Stimulated activated CD4-positive, alpha-beta T cell treated with anti-CD3 and anti-CD28 coated beads, Interleukin-4, amount 100 ng/mL, for 1 hour (primary cell): ENCODE results near the gene FPR3.
"Not testable (repeated sequence)": the region's sequence is repeated elsewhere in the genome, so short reads cannot be mapped to it uniquely, and the experiment has no call there.

Experiments used
- DNase-seq: peaks from one replicate; pipeline ENCODE4 v3.0.0-alpha.2; 2020

Gene FPR3

GRCh38 chr19:51794885-51795490 is at the start of gene FPR3:
TSS of gene FPR3 (plus strand) at chr19:51795157. CDS start at chr19:51823749, 28,592 bp downstream.
- no peak for DNase-seq

- DNase-seq, result no peak
These were observed 48.2 kb upstream of the FPR3 start for GRCh38 chr19:51746731-51747130.

GRCh38 chr19:51749979-51750378 is 45.0 kb upstream of the FPR3 start:
- DNase-seq, result no peak

GRCh38 chr19:51750400-51751094 is 44.4 kb upstream of the FPR3 start:
- no peak for DNase-seq

- no peak for DNase-seq
These were observed 43.3 kb upstream of the FPR3 start, which contains the start of gene FPR1 for GRCh38 chr19:51751655-51752054. TSS of gene FPR1 (minus strand) at chr19:51751878. CDS start at chr19:51746994, 4,884 bp downstream.

- DNase-seq, result no peak
These were observed 40.8 kb upstream of the FPR3 start for GRCh38 chr19:51754109-51754508.

GRCh38 chr19:51754770-51755169 is 40.2 kb upstream of the FPR3 start:
- no peak for DNase-seq

GRCh38 chr19:51755571-51755970 is 39.4 kb upstream of the FPR3 start:
- no peak for DNase-seq

GRCh38 chr19:51760697-51761356 is 34.1 kb upstream of the FPR3 start, which contains the start of gene FPR2:
TSS of gene FPR2 (plus strand) at chr19:51761180. CDS start at chr19:51768659, 7,479 bp downstream.
- no peak for DNase-seq

- no peak for DNase-seq
These were observed 33.3 kb upstream of the FPR3 start for GRCh38 chr19:51761696-51762095.

GRCh38 chr19:51765086-51765485 is 29.9 kb upstream of the FPR3 start:
- DNase-seq, result no peak

- no peak for DNase-seq
These were observed 28.5 kb upstream of the FPR3 start for GRCh38 chr19:51766461-51766860.

GRCh38 chr19:51771376-51772130 is 23.4 kb upstream of the FPR3 start:
- no peak for DNase-seq

GRCh38 chr19:51772977-51773376 is 22.0 kb upstream of the FPR3 start:
- DNase-seq, result no peak

GRCh38 chr19:51776561-51776960 is 18.4 kb upstream of the FPR3 start:
- DNase-seq, result not testable (repeated sequence)

GRCh38 chr19:51777570-51778462 is 17.1 kb upstream of the FPR3 start:
- peak; percentile 34 for DNase-seq

GRCh38 chr19:51779181-51779580 is 15.8 kb upstream of the FPR3 start:
- no peak for DNase-seq

- no peak for DNase-seq
These were observed 15.3 kb upstream of the FPR3 start for GRCh38 chr19:51779703-51780102.

GRCh38 chr19:51780270-51780669 is 14.7 kb upstream of the FPR3 start:
- no peak for DNase-seq

- DNase-seq, result no peak
These were observed 13.0 kb upstream of the FPR3 start for GRCh38 chr19:51781999-51782398.

GRCh38 chr19:51783372-51783771 is 11.6 kb upstream of the FPR3 start:
- DNase-seq, result no peak
